GM18505 (cell line): ENCODE data around the gene CLEC16A.

Experiments used
- ATAC-seq: cut with Tn5 transposase; IDR thresholded peaks from one replicate; pipeline ENCODE4 v1.9.1; 2021; ENCODE audit not compliant: unreplicated experiment
- POLR2A ChIP-seq: IDR thresholded peaks from 4 replicates; pipeline ENCODE4 v1.6.1; 2011; ENCODE audit warnings: borderline replicate concordance; ENCODE audit not compliant: insufficient read depth, insufficient read length; ENCODE audit errors: extremely low read depth

CLEC16A gene

GRCh38 chr16:11181242-11181898 is 237.0 kb downstream of the CLEC16A start:
- TF ChIP-seq POLR2A = no peak
- ATAC-seq = no peak

GRCh38 chr16:11181899-11182279 is 237.5 kb downstream of the CLEC16A start:
- TF ChIP-seq POLR2A = no peak
- no peak for ATAC-seq

- ATAC-seq = no peak
- TF ChIP-seq POLR2A = no peak
Observed at GRCh38 chr16:11182411-11182810, 238.0 kb downstream of the CLEC16A start.

GRCh38 chr16:11183035-11183812 is 238.9 kb downstream of the CLEC16A start:
- no peak for TF ChIP-seq POLR2A
- no peak for ATAC-seq

- no peak for ATAC-seq
- no peak for TF ChIP-seq POLR2A
Observed at GRCh38 chr16:11183951-11184350, 239.6 kb downstream of the CLEC16A start.

- no peak for ATAC-seq
- no peak for TF ChIP-seq POLR2A
Observed at GRCh38 chr16:11187522-11188023, 243.2 kb downstream of the CLEC16A start.

GRCh38 chr16:11188801-11189740 is 244.7 kb downstream of the CLEC16A start:
- no peak for TF ChIP-seq POLR2A
- no peak for ATAC-seq

- TF ChIP-seq POLR2A = no peak
- ATAC-seq = no peak
Observed at GRCh38 chr16:11190588-11191560, 246.5 kb downstream of the CLEC16A start.

GRCh38 chr16:11191665-11192064 is 247.3 kb downstream of the CLEC16A start:
- ATAC-seq = no peak
- no peak for TF ChIP-seq POLR2A

GRCh38 chr16:11193494-11193893 is 249.1 kb downstream of the CLEC16A start:
- ATAC-seq = no peak
- TF ChIP-seq POLR2A = no peak

- ATAC-seq = no peak
- TF ChIP-seq POLR2A = no peak
Observed at GRCh38 chr16:11194913-11195312, 250.5 kb downstream of the CLEC16A start.

- no peak for TF ChIP-seq POLR2A
- ATAC-seq = no peak
Observed at GRCh38 chr16:11196286-11196828, 252.0 kb downstream of the CLEC16A start.
